ENCODE measurements around the gene GADD45A.

GRCh38 chr1:67696708-67697107 is 11.7 kb downstream of the GADD45A start:
- no peak for TF ChIP-seq CTCF (IDR thresholded peaks at IDR 0.05; ENCODE audit: low read depth, low read length, missing input control)
- no peak for TF ChIP-seq TAF1 (conservative IDR thresholded peaks at IDR 0.05)
- TF ChIP-seq RAD21 (IDR thresholded peaks at IDR 0.05), result no peak
- TF ChIP-seq GABPA (IDR thresholded peaks at IDR 0.05 in 1 of 2, conservative IDR thresholded peaks at IDR 0.05 in 1 of 2), result no peak
- TF ChIP-seq MAX (IDR thresholded peaks at IDR 0.05), result no peak
